ENCODE measurements around the gene DDAH2. TPM values are rescaled to one million over a fixed set of nuclear protein-coding genes. Genes with fewer than 3 reads are reported as not detected.

Gene DDAH2
- total RNA-seq, 4 donors from 2014 or later: 10.6 to 24.2 (median 15.4) TPM

DNA sequence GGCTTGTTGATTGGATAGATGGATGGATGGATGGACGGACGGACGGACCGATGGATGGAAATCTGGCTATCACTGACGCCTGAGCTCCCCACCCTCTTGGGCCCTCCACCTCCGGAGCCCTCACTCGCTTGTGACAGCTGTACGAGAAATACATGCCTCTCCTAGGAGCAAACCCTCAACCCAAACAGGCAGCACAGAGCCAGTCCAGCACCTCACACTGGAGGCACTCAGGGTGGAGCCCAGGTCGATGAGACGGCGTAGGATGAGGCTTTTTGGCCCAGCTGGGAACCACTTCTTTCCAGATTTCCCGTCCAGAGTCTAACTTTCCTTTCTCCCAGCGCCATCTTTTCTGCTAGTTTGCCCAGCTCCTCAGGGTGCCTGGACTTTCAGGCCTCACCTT, 45.5 kb downstream of the DDAH2 start:
- TF ChIP-seq POLR2A (IDR thresholded peaks at IDR 0.05): no peak
- TF ChIP-seq, protein P1, sequence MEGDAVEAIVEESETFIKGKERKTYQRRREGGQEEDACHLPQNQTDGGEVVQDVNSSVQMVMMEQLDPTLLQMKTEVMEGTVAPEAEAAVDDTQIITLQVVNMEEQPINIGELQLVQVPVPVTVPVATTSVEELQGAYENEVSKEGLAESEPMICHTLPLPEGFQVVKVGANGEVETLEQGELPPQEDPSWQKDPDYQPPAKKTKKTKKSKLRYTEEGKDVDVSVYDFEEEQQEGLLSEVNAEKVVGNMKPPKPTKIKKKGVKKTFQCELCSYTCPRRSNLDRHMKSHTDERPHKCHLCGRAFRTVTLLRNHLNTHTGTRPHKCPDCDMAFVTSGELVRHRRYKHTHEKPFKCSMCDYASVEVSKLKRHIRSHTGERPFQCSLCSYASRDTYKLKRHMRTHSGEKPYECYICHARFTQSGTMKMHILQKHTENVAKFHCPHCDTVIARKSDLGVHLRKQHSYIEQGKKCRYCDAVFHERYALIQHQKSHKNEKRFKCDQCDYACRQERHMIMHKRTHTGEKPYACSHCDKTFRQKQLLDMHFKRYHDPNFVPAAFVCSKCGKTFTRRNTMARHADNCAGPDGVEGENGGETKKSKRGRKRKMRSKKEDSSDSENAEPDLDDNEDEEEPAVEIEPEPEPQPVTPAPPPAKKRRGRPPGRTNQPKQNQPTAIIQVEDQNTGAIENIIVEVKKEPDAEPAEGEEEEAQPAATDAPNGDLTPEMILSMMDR (IDR thresholded peaks at IDR 0.05 in 4 of 5, conservative IDR thresholded peaks at IDR 0.05 in 1 of 5): no peak
- DNase-seq (no peak), ATAC-seq (no peak)
- H3K27ac ChIP-seq: no peak overlapping the region
- no peaks in the 10 kb centered on the region for H3K27me3 ChIP-seq
- in situ Hi-C loops (cut with MboI; ENCODE audit: low sequenced_read_pairs in 4 of 4): loop anchor here in 3 of 4 donors (5.0 to 25.0 kb wide), 3 partner anchors 84 to 279 kb away; partner anchors contain the start of genes DXO (in 1 of the 3), NELFE (in 1 of the 3) and SKIC2 (in 1 of the 3)
- peaks cover 13% of the 10 kb centered on the region in 2 donors for H3K4me1 ChIP-seq
- H3K4me3 ChIP-seq: no peak overlapping the region
- intact Hi-C loops (cut with DNase I; ENCODE audit: low total_unique reads): no loop called here
- no peaks in the 10 kb centered on the region for H3K9me3 ChIP-seq
- H3K36me3 ChIP-seq: peaks cover 0 to 38% of the 10 kb centered on the region in 2 donors

DNA sequence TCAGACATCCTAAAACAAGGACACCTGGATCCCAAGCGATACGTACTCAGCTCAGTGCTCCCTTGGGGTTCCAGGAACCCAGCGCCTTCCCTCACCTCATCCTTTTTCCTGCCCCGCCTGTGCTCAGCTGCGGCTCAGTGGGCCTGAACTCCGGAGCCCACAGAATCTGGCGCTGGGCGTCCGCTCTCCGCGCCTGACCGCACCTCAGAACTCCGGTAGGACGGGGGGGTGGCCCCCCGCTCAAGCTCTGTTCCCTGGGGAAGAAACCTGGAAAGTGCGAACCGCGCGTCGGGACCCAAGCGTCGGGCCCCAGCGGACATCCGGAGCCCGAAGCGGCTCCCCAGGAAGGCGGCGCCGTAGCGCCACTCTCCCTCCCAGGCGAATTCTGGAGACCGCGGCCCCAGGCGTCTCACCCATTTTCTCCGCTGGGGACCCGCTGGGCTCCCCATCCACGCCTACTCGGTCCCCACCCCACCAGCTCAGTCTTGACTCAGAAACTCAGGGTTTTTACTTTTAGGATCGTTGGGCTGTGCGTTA, 47.9 kb downstream of the DDAH2 start:
- TF ChIP-seq, protein P1 (IDR thresholded peaks at IDR 0.05 in 4 of 5, conservative IDR thresholded peaks at IDR 0.05 in 1 of 5): no peak
- TF ChIP-seq POLR2A (IDR thresholded peaks at IDR 0.05): no peak
- DNase-seq (no peak), ATAC-seq (peak; percentile 39 to 45)
- Histone ChIP-seq H3K9me3 (no peaks in the 10 kb centered on the region), H3K27ac (peak overlapping the region; percentile 17 to 74 (median 56)), H3K4me3 (peak overlapping the region; percentile 43 to 85 (median 66)), H3K4me1 (peaks cover 13% of the 10 kb centered on the region in 2 donors), H3K27me3 (no peaks in the 10 kb centered on the region), H3K36me3 (peaks cover 0 to 14% of the 10 kb centered on the region in 2 donors)
- intact Hi-C loops (cut with DNase I; ENCODE audit: low total_unique reads) (loop anchor here (2.0 kb wide), 1 partner anchor 278 kb away; the partner anchor contains the start of genes NELFE and SKIC2), in situ Hi-C loops (cut with MboI; ENCODE audit: low sequenced_read_pairs in 4 of 4) (loop anchor here in 3 of 4 donors (5.0 to 25.0 kb wide), 3 partner anchors 86 to 281 kb away; partner anchors contain the start of genes DXO (in 1 of the 3), NELFE (in 1 of the 3) and SKIC2 (in 1 of the 3))

DNA sequence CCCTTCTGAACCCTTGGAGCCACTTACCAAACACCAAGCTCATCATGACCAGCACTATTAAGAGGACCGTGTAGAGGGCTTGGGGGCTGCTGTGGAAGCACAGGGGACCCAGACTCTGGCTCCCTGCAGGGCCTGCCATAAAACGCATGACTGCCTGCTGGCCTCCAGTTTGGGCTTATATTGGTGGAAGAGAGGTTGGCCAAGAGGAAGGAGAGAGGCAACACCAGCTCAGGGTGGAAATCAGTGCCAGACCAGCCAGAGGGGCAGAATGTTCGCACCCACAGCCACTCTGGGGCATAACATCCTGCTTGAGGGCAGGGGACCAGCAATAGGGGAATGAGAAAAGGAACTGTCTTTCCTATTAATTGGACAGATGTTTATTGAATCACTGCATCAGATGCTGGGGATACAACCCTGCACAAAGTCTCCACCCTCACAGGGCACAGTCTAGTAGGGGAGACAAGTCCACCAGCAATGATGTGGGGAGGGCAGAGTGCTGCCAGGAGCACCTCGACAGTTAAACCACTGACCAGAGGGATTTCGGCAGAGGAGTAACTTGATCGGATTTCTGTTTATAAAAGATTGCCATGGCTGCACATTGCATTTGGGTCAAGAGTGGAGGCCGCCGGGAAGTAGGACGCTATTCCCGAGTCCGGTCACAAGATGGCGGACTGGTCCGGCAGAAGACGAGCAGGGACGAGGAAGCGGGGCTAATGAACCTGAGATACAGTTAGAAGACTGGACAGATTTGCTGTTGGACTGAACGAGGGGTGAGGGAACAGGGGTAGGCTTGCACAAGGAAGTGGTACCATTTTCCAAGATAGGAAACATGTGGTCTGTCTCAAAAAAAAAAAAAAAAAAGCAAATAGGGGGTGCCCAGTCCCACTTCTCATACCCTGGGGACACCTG, 48.6 kb downstream of the DDAH2 start, which contains the start of gene LY6G5C:
TSS of gene LY6G5C (minus strand) at position 842 of the 909 bp plus-strand sequence. CDS start at position 148, 694 bp downstream.
- H3K4me3 ChIP-seq: peak within 1 kb of the TSS; percentile 43 to 85 (median 66)
- intact Hi-C loops (cut with DNase I; ENCODE audit: low total_unique reads): loop anchor here (1.0 to 2.0 kb wide), 4 partner anchors 14 to 278 kb away; partner anchors contain the start of genes CSNK2B, NELFE and SKIC2
- DNase-seq (peak; percentile 77 to 82), ATAC-seq (peak; percentile 97)
- H3K27ac ChIP-seq: peak within 1 kb of the TSS; percentile 22 to 74 (median 56)
- peaks cover 0 to 9% of the 10 kb centered on the region in 2 donors for H3K36me3 ChIP-seq
- no peaks in the 10 kb centered on the region for H3K9me3 ChIP-seq
- no peaks in the 10 kb centered on the region for H3K27me3 ChIP-seq
- in situ Hi-C loops (cut with MboI; ENCODE audit: low sequenced_read_pairs in 4 of 4): loop anchor here in 3 of 4 donors (5.0 to 25.0 kb wide), 3 partner anchors 87 to 282 kb away; partner anchors contain the start of genes DXO (in 1 of the 3), NELFE (in 1 of the 3) and SKIC2 (in 1 of the 3)
- no peak for TF ChIP-seq POLR2A (IDR thresholded peaks at IDR 0.05)
- TF ChIP-seq, protein P1 (IDR thresholded peaks at IDR 0.05 in 4 of 5, conservative IDR thresholded peaks at IDR 0.05 in 1 of 5): peak; percentile 60 to 80 (median 76)
- peaks cover 13% of the 10 kb centered on the region in 2 donors for H3K4me1 ChIP-seq

DNA sequence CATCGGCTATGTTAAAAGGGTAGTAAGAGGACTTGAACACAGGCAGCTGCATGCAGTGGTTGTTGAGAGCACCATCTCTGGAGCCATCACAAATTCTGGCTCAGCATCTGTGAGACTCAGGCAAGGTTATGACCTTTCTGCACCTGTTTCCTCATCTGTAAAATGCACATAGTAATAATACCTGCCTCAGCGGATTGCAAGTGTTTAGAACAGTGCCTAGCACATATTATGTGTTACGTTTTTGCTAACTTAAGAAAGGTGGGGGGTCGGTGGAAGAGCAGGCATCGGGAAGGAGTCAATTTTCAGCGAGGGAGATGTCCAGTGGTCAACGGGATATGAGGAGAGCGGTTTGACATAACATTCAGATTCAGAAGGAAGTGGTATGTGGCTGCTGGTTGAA, 51.1 kb downstream of the DDAH2 start:
- H3K9me3 ChIP-seq: no peaks in the 10 kb centered on the region
- H3K4me1 ChIP-seq: peaks cover 13% of the 10 kb centered on the region in 2 donors
- no peak overlapping the region for H3K4me3 ChIP-seq
- no peaks in the 10 kb centered on the region for H3K27me3 ChIP-seq
- H3K36me3 ChIP-seq: peaks cover 0 to 5% of the 10 kb centered on the region in 2 donors
- ATAC-seq: no peak
- no peak overlapping the region for H3K27ac ChIP-seq
- no peak for DNase-seq
- TF ChIP-seq POLR2A (IDR thresholded peaks at IDR 0.05): no peak
- TF ChIP-seq, protein P1 (IDR thresholded peaks at IDR 0.05 in 4 of 5, conservative IDR thresholded peaks at IDR 0.05 in 1 of 5): no peak
- in situ Hi-C loops (cut with MboI; ENCODE audit: low sequenced_read_pairs in 4 of 4): loop anchor here in 1 of 4 donors (10.0 to 25.0 kb wide), 2 partner anchors 157 to 284 kb away; partner anchors contain the start of genes DXO, NELFE and SKIC2
- intact Hi-C loops (cut with DNase I; ENCODE audit: low total_unique reads): no loop called here
